GM12878 (cell line): ENCODE measurements around the gene FMC1. TPM values are rescaled to one million over a fixed set of nuclear protein-coding genes. Genes with fewer than 3 reads are reported as not detected.

Source experiments
- ATAC-seq: fragments of 200-7000 bp; cut with Tn5 transposase; 3 replicates; pipeline ENCODE4 v1.9.1; 2020; ENCODE audit warnings: mild to moderate bottlenecking, moderate library complexity
- BruUV-seq: library from RNA; stranded (reverse); fragments of 400-500 nt; replicated peaks from 2 replicates; lab custom pipeline; 2021; lab: Mats Ljungman, UMichigan
- CTCF ChIA-PET: fragments of 300-600 bp; sonication (Branson Sonifier 250); formaldehyde crosslinking; extraction: SDS; loops from one replicate; lab custom pipeline; 2021; ENCODE audit warnings: inconsistent platforms; lab: Yijun Ruan, JAX
- POLR2A ChIA-PET: fragments of 350-600 bp; formaldehyde crosslinking; extraction: SDS; loops from one replicate; lab custom pipeline; 2021; ENCODE audit warnings: inconsistent platforms; lab: Charles Lee
- RAD21 ChIA-PET: fragments of 300-600 bp; sonication (Branson Sonifier 250); formaldehyde crosslinking; loops from one replicate; lab custom pipeline; 2023; ENCODE audit warnings: antibody characterized with exemption; ENCODE audit not compliant: unreplicated experiment; lab: Charles Lee
- SMC1A ChIA-PET: fragments of 300-600 bp; sonication (Branson Sonifier 250); formaldehyde crosslinking; loops from one replicate; lab custom pipeline; 2023; ENCODE audit not compliant: unreplicated experiment, uncharacterized antibody; lab: Charles Lee
- DNase-seq: peaks from one replicate; pipeline ENCODE4 v3.0.0-alpha.2; 2011; ENCODE audit warnings: low read depth, low spot score
- FAIRE-seq: peaks from 3 replicates; lab custom pipeline; 2011; peaks lifted over from hg19 to GRCh38; lab: Jason Lieb, UNC
- H2AFZ ChIP-seq: 2 replicates; pipeline ENCODE4 v1.6.0; 2011; ENCODE audit warnings: low read depth, low read length, control low read depth; ENCODE audit not compliant: control insufficient read depth
- H3K27ac ChIP-seq: 2 replicates; pipeline ENCODE4 v1.5.1; 2011; ENCODE audit warnings: control low read depth; ENCODE audit not compliant: control insufficient read depth, insufficient read depth
- H3K27me3 ChIP-seq, 2 experiments: replicated peaks in 1 of 2; 2 replicates each; pipeline versions ENCODE4 v1.6.0 to v1.6.1; 2011; ENCODE audit warnings: low read length in 1 of 2; ENCODE audit not compliant: control insufficient read depth in 2 of 2, insufficient read depth in 2 of 2
- H3K36me3 ChIP-seq, 2 experiments: 2 replicates each; pipeline ENCODE4 v1.5.1; 2011; ENCODE audit warnings: low read length in 1 of 2; ENCODE audit not compliant: control insufficient read depth in 2 of 2, insufficient read depth in 2 of 2
- H3K4me1 ChIP-seq: 2 replicates; pipeline ENCODE4 v1.6.1; 2011; ENCODE audit warnings: mild to moderate bottlenecking, low read length, moderate library complexity, mixed read lengths; ENCODE audit not compliant: control insufficient read depth, insufficient read depth
- H3K4me2 ChIP-seq: 2 replicates; pipeline ENCODE4 v1.6.0; 2011; ENCODE audit warnings: control low read depth; ENCODE audit not compliant: control insufficient read depth, insufficient read depth
- H3K4me3 ChIP-seq: fragments of 200-600 bp; sonication (generic); 2 replicates; pipeline ENCODE4 v1.5.1; 2016
- H3K79me2 ChIP-seq: 2 replicates; pipeline ENCODE4 v1.6.0; 2011; ENCODE audit warnings: low read length; ENCODE audit not compliant: control insufficient read depth, insufficient read depth
- H3K9ac ChIP-seq: 2 replicates; pipeline ENCODE4 v1.8.0; 2011; ENCODE audit warnings: low read length, control low read depth, mixed read lengths; ENCODE audit not compliant: control insufficient read depth, insufficient read depth
- H3K9me3 ChIP-seq: replicated peaks from 3 replicates; pipeline ENCODE4 v1.5.1; 2011; ENCODE audit warnings: mild to moderate bottlenecking, low read length; ENCODE audit not compliant: control insufficient read depth, insufficient read depth
- H4K20me1 ChIP-seq: 2 replicates; pipeline ENCODE4 v1.6.0; 2011; ENCODE audit not compliant: control insufficient read depth, insufficient read depth
- BCL3 ChIP-seq: IDR thresholded peaks from 2 replicates; pipeline ENCODE4 v1.6.1; 2011; ENCODE audit warnings: borderline replicate concordance, low read depth, mild to moderate bottlenecking, moderate library complexity, low read length; ENCODE audit not compliant: insufficient read depth, poor library complexity, severe bottlenecking
- E2F4 ChIP-seq: IDR thresholded peaks from 2 replicates; pipeline ENCODE4 v1.6.1; 2012; ENCODE audit warnings: low read depth, low read length, improper control_type of control experiment
- LARP7 ChIP-seq: fragments of 450-650 bp; IDR thresholded peaks from 2 replicates; pipeline ENCODE4 v1.6.1; 2017; ENCODE audit warnings: mild to moderate bottlenecking
- STAT3 ChIP-seq: IDR thresholded peaks from 2 replicates; pipeline ENCODE4 v1.6.1; 2011; ENCODE audit warnings: low read depth, low read length, improper control_type of control experiment
- WGBS: methylation state at CpG from one replicate; pipeline ENCODE4 v1.1.6; 2016; ENCODE audit warnings: low lambda C conversion rate; ENCODE audit not compliant: insufficient replicate concordance, insufficient coverage; ENCODE audit errors: missing lambda C conversion rate; 5-methylcytosine and 5-hydroxymethylcytosine counted together
- in situ Hi-C: fragments of 300-500 bp; cut with MboI; formaldehyde crosslinking; loops from 9 replicates; pipeline ENCODE4 v1.14.3; 2018; ENCODE audit warnings: mixed read lengths
- intact Hi-C: fragments of 100-400 bp; cut with micrococcal nuclease; formaldehyde crosslinking; loops from one replicate; pipeline ENCODE4 v1.14.2; 2022; ENCODE audit not compliant: unreplicated experiment
- polyA plus RNA-seq, 11 experiments: library from polyadenylated mRNA; depleted of rRNA in 4 of 11; unstranded in 6 of 11; stranded (reverse) in 5 of 11; fragments of >200 nt; fragmentation: Nextera tagmentation in 4 of 11; fragmentation: Illumina TruSeq in 1 of 11; extraction: Ambion mirVana in 4 of 11; extraction: Trizol in 1 of 11; gene quantifications; 1 replicate in 1 of 11; 2 replicates in 10 of 11; pipeline versions ENCODE4 v1.2.1 to v1.2.3, GENCODE V29; 2011 to 2016; ENCODE audit warnings: inconsistent platforms in 2 of 11, missing spikeins in 2 of 11, low read depth in 1 of 11
- total RNA-seq, 4 experiments: library from RNA; depleted of rRNA in 3 of 4; stranded (reverse); fragments of >200 nt in 3 of 4; fragmentation: Illumina TruSeq in 1 of 4; extraction: Trizol in 1 of 4; gene quantifications; 2 replicates each; pipeline versions ENCODE4 v1.2.1 to v1.2.3, GENCODE V29; 2013 to 2021

The FMC1 gene
- total and polyA plus RNA-seq, 10 of the 15 experiments (the other 5 are each of a cell fraction or from before 2014, with no cell fraction given), result 4.2 to 60.4 (median 15.6) TPM

- ChIA-PET SMC1A (interaction anchor here (0.7 to 2.9 kb wide), 3 partner anchors 10 to 784 kb away, joined by 3 to 8 read pairs (median 3); no protein-coding TSS in a partner anchor), POLR2A (interaction anchor here (1.0 kb wide), 1 partner anchor 15 kb away, joined by 3 read pairs; no protein-coding TSS in a partner anchor), RAD21 (no interaction called here), CTCF (interaction anchor here (1.4 kb wide), 1 partner anchor 11 kb away, joined by 6 read pairs; no protein-coding TSS in a partner anchor)
- DNase-seq, result no peak
- no TSS peak for BruUV-seq
- Histone ChIP-seq H3K27ac (no peak overlapping the region), H3K9me3 (no peaks in the 10 kb centered on the region), H2AFZ (no peak overlapping the region), H3K36me3 (no peaks in the 10 kb centered on the region; a peak in 1 of 4 replicates), H3K4me1 (no peaks in the 10 kb centered on the region), H3K27me3 (no peaks in the 10 kb centered on the region), H3K9ac (no peak overlapping the region), H3K4me2 (no peak overlapping the region), H3K4me3 (no peak overlapping the region), H4K20me1 (no peaks in the 10 kb centered on the region), H3K79me2 (peaks cover 15% of the 10 kb centered on the region)
- 100% methylated on average over 2 of the region's 2 CpGs for WGBS
- ATAC-seq, result no peak
- FAIRE-seq, result no peak
- TF ChIP-seq LARP7, result no peak
- in situ Hi-C loops (loop anchor here (5.0 to 25.0 kb wide), 2 partner anchors 242 to 1558 kb away; partner anchors contain the start of gene BRAF), intact Hi-C loops (loop anchor here (5.0 kb wide), 1 partner anchor 237 kb away; no protein-coding TSS in a partner anchor)
Observed at GRCh38 chr7:139354729-139355128, 13.6 kb downstream of the FMC1 start.

- intact Hi-C loops (loop anchor here (5.0 kb wide), 1 partner anchor 238 kb away; no protein-coding TSS in a partner anchor), in situ Hi-C loops (loop anchor here (5.0 to 25.0 kb wide), 2 partner anchors 243 to 1557 kb away; partner anchors contain the start of gene BRAF)
- CTCF ChIA-PET, result interaction anchor here (0.9 kb wide), 1 partner anchor 25 kb away, joined by 4 read pairs; no protein-coding TSS in a partner anchor
- WGBS, result 100% methylated on average over 1 of the region's 1 CpG
- H3K4me2 ChIP-seq, result no peak overlapping the region
- H2AFZ ChIP-seq, result no peak overlapping the region
- BruUV-seq, result no TSS peak
- no peaks in the 10 kb centered on the region; a peak in 1 of 4 replicates for H3K36me3 ChIP-seq
- H3K27me3 ChIP-seq, result no peaks in the 10 kb centered on the region
- H3K79me2 ChIP-seq, result peaks cover 21% of the 10 kb centered on the region
- no peak overlapping the region for H3K9ac ChIP-seq
- TF ChIP-seq STAT3, result no peak
- TF ChIP-seq BCL3, result no peak
- TF ChIP-seq E2F4, result no peak
- no peak for DNase-seq
- no peaks in the 10 kb centered on the region for H4K20me1 ChIP-seq
- H3K27ac ChIP-seq, result no peak overlapping the region
- FAIRE-seq, result no peak
- SMC1A ChIA-PET, result interaction anchor here (1.1 to 2.9 kb wide), 4 partner anchors 10 to 235 kb away, joined by 3 to 8 read pairs (median 4); no protein-coding TSS in a partner anchor
- H3K9me3 ChIP-seq, result no peaks in the 10 kb centered on the region
- no peak for ATAC-seq
- POLR2A ChIA-PET, result interaction anchor here (0.7 to 1.3 kb wide), 2 partner anchors 9 to 11 kb away, joined by 3 to 4 read pairs; no protein-coding TSS in a partner anchor
- RAD21 ChIA-PET, result no interaction called here
- H3K4me1 ChIP-seq, result no peaks in the 10 kb centered on the region
- no peak overlapping the region for H3K4me3 ChIP-seq
Observed at GRCh38 chr7:139355320-139355719, 14.2 kb downstream of the FMC1 start.
